Liver (tissue), 3 donors: Measurements from ENCODE around the gene ZBTB4.

Source experiments
- EGR1 ChIP-seq, 2 donors: IDR thresholded peaks; 2 replicates each; pipeline ENCODE4 v1.6.1; 2016 to 2018; ENCODE audit warnings: antibody characterized with exemption in 2 of 2, low read depth in 2 of 2
- GABPA ChIP-seq, 2 donors: IDR thresholded peaks in 1 of 2; conservative IDR thresholded peaks in 1 of 2; 2 replicates each; pipeline ENCODE4 v1.6.1; 2016; ENCODE audit warnings: antibody characterized with exemption in 2 of 2, mild to moderate bottlenecking in 1 of 2, moderate library complexity in 1 of 2
- HNF4A ChIP-seq, 2 donors: conservative IDR thresholded peaks; 2 replicates each; pipeline ENCODE4 v1.6.1; 2016; ENCODE audit warnings: antibody characterized with exemption in 2 of 2, mild to moderate bottlenecking in 2 of 2
- HNF4G ChIP-seq: IDR thresholded peaks from 2 replicates; pipeline ENCODE4 v1.6.1; 2016; ENCODE audit warnings: antibody characterized with exemption
- JUND ChIP-seq, 2 donors: IDR thresholded peaks; 2 replicates each; pipeline ENCODE4 v1.6.1; 2016; ENCODE audit warnings: antibody characterized with exemption in 2 of 2
- REST ChIP-seq: IDR thresholded peaks from 2 replicates; pipeline ENCODE4 v1.6.1; 2016; ENCODE audit warnings: antibody characterized with exemption, mild to moderate bottlenecking
- SP1 ChIP-seq: IDR thresholded peaks from 2 replicates; pipeline ENCODE4 v1.6.1; 2018; ENCODE audit warnings: antibody characterized with exemption, mild to moderate bottlenecking
- YY1 ChIP-seq: IDR thresholded peaks from 2 replicates; pipeline ENCODE4 v1.6.1; 2016; ENCODE audit warnings: antibody characterized with exemption, mild to moderate bottlenecking
- ZBTB33 ChIP-seq: IDR thresholded peaks from 2 replicates; pipeline ENCODE4 v1.6.1; 2016; ENCODE audit warnings: antibody characterized with exemption
- TF ChIP-seq, protein P1 (sequence below): fragments of 150-350 bp; IDR thresholded peaks from 2 replicates; pipeline ENCODE4 v1.5.1; 2017; ENCODE audit warnings: improper control_type of control experiment, low read depth, low read length; ENCODE audit not compliant: missing input control
- donor health status: healthy.
- donor health status: healthy.

DNA sequence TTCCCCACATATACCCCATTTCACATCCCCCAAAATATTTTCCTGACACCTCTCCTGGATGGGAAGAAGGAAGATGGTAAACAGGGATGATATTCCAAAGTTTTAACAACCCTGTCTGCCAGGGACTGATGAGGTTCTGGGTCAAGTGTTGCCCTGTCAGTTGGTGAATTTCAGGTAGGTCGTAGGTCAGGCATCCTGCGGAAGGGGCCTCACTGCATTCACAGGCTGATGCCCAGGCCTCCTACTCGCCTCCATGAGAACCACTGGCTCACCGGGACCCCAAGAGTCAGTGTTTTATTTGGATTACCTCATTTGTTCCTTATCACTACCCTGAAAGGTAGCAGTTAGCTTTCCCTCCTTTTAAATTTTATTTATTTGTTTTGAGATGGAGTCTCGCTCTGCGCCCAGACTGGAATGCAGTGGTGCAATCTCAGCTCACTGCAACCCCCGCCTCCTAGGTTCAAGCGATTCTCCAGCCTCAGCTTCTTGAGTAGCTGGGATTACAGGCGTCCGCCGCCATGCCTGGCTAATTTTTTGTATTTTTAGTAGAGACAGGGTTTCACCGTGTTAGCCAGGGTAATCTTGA is 10.5 kb downstream of the ZBTB4 start:
- TF ChIP-seq HNF4G (no peak), ZBTB33 (no peak), HNF4A (conservative IDR thresholded peaks at IDR 0.05) (no peak), JUND (IDR thresholded peaks at IDR 0.05) (no peak), GABPA (IDR thresholded peaks at IDR 0.05 in 1 of 2, conservative IDR thresholded peaks at IDR 0.05 in 1 of 2) (no peak), SP1 (no peak), YY1 (no peak), EGR1 (IDR thresholded peaks at IDR 0.05; ENCODE audit: low read depth in 2 of 2) (no peak), REST (no peak)
- TF ChIP-seq, protein P1, sequence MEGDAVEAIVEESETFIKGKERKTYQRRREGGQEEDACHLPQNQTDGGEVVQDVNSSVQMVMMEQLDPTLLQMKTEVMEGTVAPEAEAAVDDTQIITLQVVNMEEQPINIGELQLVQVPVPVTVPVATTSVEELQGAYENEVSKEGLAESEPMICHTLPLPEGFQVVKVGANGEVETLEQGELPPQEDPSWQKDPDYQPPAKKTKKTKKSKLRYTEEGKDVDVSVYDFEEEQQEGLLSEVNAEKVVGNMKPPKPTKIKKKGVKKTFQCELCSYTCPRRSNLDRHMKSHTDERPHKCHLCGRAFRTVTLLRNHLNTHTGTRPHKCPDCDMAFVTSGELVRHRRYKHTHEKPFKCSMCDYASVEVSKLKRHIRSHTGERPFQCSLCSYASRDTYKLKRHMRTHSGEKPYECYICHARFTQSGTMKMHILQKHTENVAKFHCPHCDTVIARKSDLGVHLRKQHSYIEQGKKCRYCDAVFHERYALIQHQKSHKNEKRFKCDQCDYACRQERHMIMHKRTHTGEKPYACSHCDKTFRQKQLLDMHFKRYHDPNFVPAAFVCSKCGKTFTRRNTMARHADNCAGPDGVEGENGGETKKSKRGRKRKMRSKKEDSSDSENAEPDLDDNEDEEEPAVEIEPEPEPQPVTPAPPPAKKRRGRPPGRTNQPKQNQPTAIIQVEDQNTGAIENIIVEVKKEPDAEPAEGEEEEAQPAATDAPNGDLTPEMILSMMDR = no peak
